HG03520 (cell line): ENCODE measurements around the gene PLXND1.
"Not testable (repeated sequence)": the region's sequence is repeated elsewhere in the genome, so short reads cannot be mapped to it uniquely, and the experiment has no call there.

Source experiments
- ATAC-seq: cut with Tn5 transposase; IDR thresholded peaks from one replicate; pipeline ENCODE4 v1.9.1; 2021; ENCODE audit warnings: mild to moderate bottlenecking, moderate library complexity; ENCODE audit not compliant: unreplicated experiment

PLXND1 gene

GRCh38 chr3:129615751-129616281 lies 9.3 kb upstream of the PLXND1 start:
- no peak for ATAC-seq

GRCh38 chr3:129614927-129615363 lies 8.5 kb upstream of the PLXND1 start:
- no peak for ATAC-seq

GRCh38 chr3:129614435-129614834 lies 8.0 kb upstream of the PLXND1 start:
- ATAC-seq, result no peak

- ATAC-seq, result no peak
These were observed 6.9 kb upstream of the PLXND1 start for GRCh38 chr3:129613367-129613740.

GRCh38 chr3:129612534-129613366 lies 6.3 kb upstream of the PLXND1 start:
- no peak for ATAC-seq

- ATAC-seq, result no peak
These were observed 5.5 kb upstream of the PLXND1 start for GRCh38 chr3:129611812-129612533.

GRCh38 chr3:129611446-129611800 lies 4.9 kb upstream of the PLXND1 start:
- ATAC-seq, result no peak

- not testable (repeated sequence) for ATAC-seq
These were observed 4.4 kb upstream of the PLXND1 start for GRCh38 chr3:129610794-129611445.

- ATAC-seq, result no peak
These were observed 3.8 kb upstream of the PLXND1 start for GRCh38 chr3:129610276-129610675.

GRCh38 chr3:129609591-129610182 lies 3.2 kb upstream of the PLXND1 start:
- ATAC-seq, result no peak

- no peak for ATAC-seq
These were observed 2.6 kb upstream of the PLXND1 start for GRCh38 chr3:129608936-129609590.

- ATAC-seq, result no peak
These were observed 1.8 kb upstream of the PLXND1 start for GRCh38 chr3:129608087-129608935.

- ATAC-seq, result no peak
These were observed 1.1 kb upstream of the PLXND1 start for GRCh38 chr3:129607391-129608068.

- no peak for ATAC-seq
These were observed 397 bp downstream of the PLXND1 start for GRCh38 chr3:129605922-129606635.

- ATAC-seq, result no peak
These were observed 1.1 kb downstream of the PLXND1 start for GRCh38 chr3:129605203-129605921.

GRCh38 chr3:129604767-129605166 lies 1.7 kb downstream of the PLXND1 start:
- no peak for ATAC-seq

- ATAC-seq, result no peak
These were observed 2.3 kb downstream of the PLXND1 start for GRCh38 chr3:129603991-129604749.
